Mononuclear cell (primary cell): ENCODE data around the gene RNF13. TPM values are rescaled to one million over a fixed set of nuclear protein-coding genes. Genes with fewer than 3 reads are reported as not detected.
"Not testable (repeated sequence)": the region's sequence is repeated elsewhere in the genome, so short reads cannot be mapped to it uniquely, and the experiment has no call there.

Experiments
- H3K27me3 ChIP-seq: 2 replicates; pipeline ENCODE4 v1.6.0; 2011; ENCODE audit warnings: low read length, control low read depth; ENCODE audit not compliant: insufficient read depth
- H3K4me1 ChIP-seq: 2 replicates; pipeline ENCODE4 v1.5.1; 2011; ENCODE audit warnings: mild to moderate bottlenecking, low read length, control low read depth; ENCODE audit not compliant: insufficient read depth
- H3K4me3 ChIP-seq: 2 replicates; pipeline ENCODE4 v1.5.1; 2011; ENCODE audit warnings: mild to moderate bottlenecking, low read length, moderate library complexity
- H3K9me3 ChIP-seq: 2 replicates; pipeline ENCODE4 v1.5.1; 2011; ENCODE audit warnings: low read depth, mild to moderate bottlenecking, control low read depth, low read length
- total RNA-seq: library from RNA; depleted of rRNA; stranded (reverse); fragments of >200 nt; gene quantifications from one replicate; pipeline ENCODE4 v1.2.3, GENCODE V29; 2012

Gene RNF13
- total RNA-seq, 1 donor = 170 TPM

DNA sequence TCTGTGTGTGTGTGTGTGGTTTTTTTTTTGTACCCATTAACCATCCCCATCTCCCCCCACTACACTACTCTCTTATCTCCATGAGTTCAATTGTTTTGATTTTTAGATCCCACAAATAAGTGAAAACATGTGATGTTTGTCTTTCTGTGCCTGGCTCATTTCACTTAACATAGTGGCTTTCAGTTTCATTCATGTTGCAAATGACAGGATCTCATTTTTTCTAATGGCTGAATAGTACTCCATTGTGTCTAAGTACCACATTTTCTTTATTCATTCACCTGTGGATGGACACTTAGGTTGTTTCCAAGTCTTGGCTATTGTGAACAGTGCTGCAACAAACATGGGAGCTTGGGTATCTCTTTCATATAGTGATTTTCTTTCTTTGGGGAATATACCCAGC is 71.8 kb downstream of the RNF13 start:
- H3K27me3 ChIP-seq = not testable (repeated sequence)

DNA sequence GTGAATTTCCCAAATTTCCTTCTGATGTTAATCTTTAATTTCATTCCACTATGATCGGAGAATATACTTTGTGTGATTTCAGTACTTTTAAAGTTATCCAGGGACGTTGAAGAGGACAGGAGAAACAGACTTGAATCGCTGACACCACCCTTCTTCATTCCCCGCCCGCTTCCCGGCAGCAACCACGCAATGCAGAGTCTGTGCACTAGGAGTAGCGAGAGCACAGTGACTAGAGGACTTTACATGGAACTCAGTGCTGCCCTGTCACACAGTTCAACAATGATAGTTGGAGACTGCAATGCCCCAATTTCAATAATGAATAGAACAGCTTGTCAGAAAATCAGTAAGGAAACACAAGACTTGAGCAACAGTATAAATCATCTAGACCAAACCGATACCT is 73.9 kb downstream of the RNF13 start:
- H3K4me3 ChIP-seq = no peak overlapping the region
- H3K27me3 ChIP-seq = no peaks in the 10 kb centered on the region
- H3K9me3 ChIP-seq = no peaks in the 10 kb centered on the region
- no peaks in the 10 kb centered on the region for H3K4me1 ChIP-seq

More for the DNA sequence above, 71.8 kb downstream of the RNF13 start:
- H3K4me1 ChIP-seq, H3K9me3 ChIP-seq, H3K4me3 ChIP-seq: not testable (repeated sequence)

DNA sequence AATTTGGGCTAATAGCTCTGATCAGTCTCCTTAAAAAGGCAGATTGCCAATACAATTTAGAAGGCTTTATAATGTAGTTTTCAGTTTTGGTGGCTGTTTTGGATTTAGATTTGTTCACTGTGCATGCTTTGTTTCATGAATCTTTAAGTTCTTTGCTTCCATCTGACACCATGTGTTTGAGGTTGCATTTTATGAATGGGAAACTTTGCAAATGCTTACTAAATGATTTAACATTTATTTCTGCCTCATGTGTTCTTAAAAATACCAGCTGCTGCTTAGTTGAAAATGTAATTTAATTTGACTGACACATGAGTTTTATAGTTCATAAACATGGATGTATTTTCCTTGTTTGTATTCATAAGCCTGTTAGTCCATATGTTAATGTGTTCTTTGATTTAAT is 78.6 kb downstream of the RNF13 start:
- H3K9me3 ChIP-seq = no peaks in the 10 kb centered on the region
- H3K4me3 ChIP-seq = no peak overlapping the region
- no peaks in the 10 kb centered on the region for H3K27me3 ChIP-seq
- H3K4me1 ChIP-seq = no peaks in the 10 kb centered on the region

DNA sequence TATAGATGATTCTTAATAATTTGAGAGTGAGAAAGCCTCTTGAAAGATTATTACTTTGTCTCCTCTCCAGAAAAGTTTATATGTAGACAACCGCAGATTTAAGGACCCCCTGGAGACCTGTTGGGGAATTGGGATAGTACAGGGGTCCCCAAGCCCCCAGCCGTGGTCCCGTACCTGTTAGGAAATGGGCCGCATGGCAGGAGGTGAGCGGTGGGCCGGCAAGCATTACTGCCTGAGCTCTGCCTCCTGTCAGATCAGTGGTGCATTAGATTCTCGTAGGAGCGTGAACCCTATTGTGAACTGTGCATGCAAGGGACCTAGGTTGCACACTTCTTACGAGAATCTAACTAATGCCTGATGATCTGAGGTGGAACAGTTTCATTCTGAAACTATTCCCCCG is 79.4 kb downstream of the RNF13 start:
- Histone ChIP-seq H3K4me1 (no peaks in the 10 kb centered on the region), H3K9me3 (no peaks in the 10 kb centered on the region), H3K4me3 (no peak overlapping the region), H3K27me3 (no peaks in the 10 kb centered on the region)

DNA sequence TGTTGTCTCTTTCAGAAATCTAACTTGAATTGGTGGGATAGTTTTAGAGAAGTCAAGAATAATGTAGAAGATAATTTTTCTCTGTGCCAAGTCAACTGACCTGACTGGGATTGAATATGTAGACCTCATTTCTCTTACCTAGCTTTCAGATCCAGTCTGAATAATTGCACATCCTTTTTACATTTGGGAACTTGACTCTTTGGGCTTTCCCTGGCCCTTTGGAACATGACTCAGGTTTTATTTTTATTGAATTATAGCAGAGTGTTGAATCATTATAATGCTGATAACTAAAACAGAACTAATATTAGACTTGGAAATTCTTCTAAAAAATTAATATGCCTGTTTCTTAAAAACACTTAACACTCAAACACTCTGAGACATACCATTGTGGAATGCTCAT is 81.2 kb downstream of the RNF13 start:
- H3K4me3 ChIP-seq = no peak overlapping the region
- no peaks in the 10 kb centered on the region for H3K9me3 ChIP-seq
- H3K4me1 ChIP-seq = no peaks in the 10 kb centered on the region
- no peaks in the 10 kb centered on the region for H3K27me3 ChIP-seq

DNA sequence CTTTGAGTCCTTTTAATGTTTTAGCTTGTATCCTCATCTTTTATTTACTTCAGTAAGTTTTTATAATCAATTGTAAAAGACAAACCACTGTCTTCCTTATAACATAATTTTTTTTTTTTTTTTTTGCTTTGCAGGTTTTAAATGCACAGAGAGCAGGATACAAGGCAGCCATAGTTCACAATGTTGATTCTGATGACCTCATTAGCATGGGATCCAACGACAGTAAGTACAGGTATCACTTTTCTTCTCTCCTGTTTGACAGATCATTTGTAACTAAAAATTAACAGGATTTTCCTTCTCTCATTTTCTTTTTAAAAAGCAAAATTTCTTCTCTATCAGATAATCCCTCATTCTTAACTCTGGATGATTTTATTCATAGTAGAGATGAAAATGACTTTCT is 82.3 kb downstream of the RNF13 start:
- no peak overlapping the region for H3K4me3 ChIP-seq

DNA sequence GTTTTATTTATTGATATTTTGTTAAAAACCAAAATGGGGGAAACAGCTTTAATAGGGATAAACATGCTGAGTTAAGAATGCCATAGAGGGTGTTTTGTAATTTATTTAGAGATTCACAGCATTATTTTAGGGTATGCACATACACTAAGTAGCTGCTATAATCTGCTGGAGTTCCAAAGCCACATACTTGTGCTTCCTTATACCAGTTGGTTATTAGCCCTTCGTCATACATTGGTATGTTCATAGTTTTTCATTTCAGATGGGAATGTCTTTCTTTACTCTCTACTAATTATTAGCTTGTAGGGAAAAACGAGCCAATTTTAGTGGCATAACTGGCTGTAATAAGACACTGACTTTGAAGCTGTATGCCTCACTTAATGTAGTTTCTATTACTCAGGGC is 82.8 kb downstream of the RNF13 start:
- H3K27me3 ChIP-seq = no peaks in the 10 kb centered on the region
- H3K9me3 ChIP-seq = no peaks in the 10 kb centered on the region
- H3K4me3 ChIP-seq = no peak overlapping the region
- no peaks in the 10 kb centered on the region for H3K4me1 ChIP-seq

More for the DNA sequence above, 82.3 kb downstream of the RNF13 start:
- H3K27me3 ChIP-seq = no peaks in the 10 kb centered on the region
- H3K9me3 ChIP-seq = no peaks in the 10 kb centered on the region
- no peaks in the 10 kb centered on the region for H3K4me1 ChIP-seq

DNA sequence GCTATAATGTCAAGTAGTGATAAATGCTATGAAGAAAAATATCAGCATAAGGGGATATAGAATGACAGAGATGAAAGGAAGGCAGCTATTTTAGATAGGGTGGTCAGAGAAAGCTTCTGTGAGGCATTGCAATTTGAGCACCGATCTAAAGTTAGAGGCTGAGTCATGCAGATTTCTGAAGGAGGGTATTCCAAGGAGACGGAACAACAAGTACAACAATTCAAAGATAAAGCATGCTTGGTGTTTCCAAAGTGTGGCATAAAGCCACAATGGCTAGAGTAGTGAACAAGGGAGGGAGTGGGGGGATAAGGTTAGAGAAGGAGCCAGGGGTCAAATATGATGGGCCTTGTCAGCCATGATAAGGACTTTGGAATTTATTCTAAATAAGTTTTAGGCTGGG is 85.8 kb downstream of the RNF13 start:
- H3K4me3 ChIP-seq = no peak overlapping the region
- H3K4me1 ChIP-seq = no peaks in the 10 kb centered on the region
- H3K9me3 ChIP-seq = no peaks in the 10 kb centered on the region
- H3K27me3 ChIP-seq = no peaks in the 10 kb centered on the region

DNA sequence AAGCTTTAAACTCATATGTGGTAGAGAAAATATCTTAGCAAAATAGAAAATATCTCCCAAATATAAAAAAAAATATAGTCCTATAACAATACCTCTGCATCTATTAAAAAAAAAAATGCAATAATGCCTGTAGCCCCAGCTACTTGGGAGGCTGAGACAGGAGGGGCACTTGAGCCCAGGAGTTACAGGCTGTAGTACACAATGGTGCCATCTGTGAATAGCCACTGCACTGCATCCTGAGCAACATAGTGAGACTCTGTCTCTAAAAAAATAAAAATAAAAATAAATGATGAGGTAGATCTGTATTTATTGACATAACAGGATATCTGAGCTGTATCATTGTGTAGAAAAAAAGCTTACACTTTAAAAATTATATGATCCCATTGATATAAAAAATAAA is 87.3 kb downstream of the RNF13 start:
- Histone ChIP-seq H3K4me3 (no peak overlapping the region), H3K27me3 (no peaks in the 10 kb centered on the region), H3K4me1 (no peaks in the 10 kb centered on the region), H3K9me3 (no peaks in the 10 kb centered on the region)

DNA sequence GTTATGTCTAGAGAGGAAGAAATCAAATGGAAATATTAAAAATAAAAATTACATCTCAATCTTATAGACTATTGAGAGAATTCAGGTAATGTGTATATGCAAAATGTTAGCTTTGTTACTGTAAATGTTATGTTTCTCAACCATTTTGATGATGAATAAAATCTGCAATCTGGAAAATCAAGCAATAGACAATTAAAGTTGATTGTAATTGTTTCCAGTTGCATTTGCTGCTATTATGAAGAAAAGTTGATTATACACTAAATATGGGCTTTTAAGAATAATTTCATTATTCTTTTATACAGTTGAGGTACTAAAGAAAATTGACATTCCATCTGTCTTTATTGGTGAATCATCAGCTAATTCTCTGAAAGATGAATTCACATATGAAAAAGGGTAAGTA is 88.8 kb downstream of the RNF13 start:
- H3K27me3 ChIP-seq = no peaks in the 10 kb centered on the region
- no peaks in the 10 kb centered on the region for H3K4me1 ChIP-seq
- H3K4me3 ChIP-seq = no peak overlapping the region
- no peaks in the 10 kb centered on the region for H3K9me3 ChIP-seq

DNA sequence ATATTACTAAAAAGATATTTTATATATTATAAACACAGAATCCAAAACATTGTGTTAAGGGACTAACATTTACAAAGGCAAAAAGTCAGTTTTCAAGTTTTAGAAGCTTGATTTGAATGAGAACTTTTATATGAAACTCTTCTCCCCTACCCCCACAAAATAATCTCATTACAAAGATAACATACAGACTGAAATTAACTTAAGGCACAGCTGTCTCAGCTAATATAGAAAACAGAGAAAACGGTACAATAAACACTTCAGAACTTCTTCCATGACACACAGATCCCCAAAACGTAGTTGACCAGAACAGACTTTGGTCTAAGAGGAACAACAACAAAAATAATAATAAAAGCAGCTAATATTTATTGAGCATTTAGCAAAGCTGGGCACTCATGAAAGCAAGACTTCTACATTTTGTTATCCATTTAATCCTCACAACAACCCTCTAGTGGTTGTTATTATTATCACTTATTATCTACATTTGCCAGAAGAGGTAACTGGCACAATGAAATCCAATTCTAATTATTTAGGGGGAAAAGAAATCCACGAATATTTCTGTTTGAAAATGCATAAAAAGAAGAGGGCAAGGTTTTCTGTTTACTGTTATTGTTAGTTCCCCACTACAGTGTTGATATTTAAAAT is 89.6 kb downstream of the RNF13 start:
- H3K4me3 ChIP-seq = no peak overlapping the region
- no peaks in the 10 kb centered on the region for H3K27me3 ChIP-seq
- H3K9me3 ChIP-seq = no peaks in the 10 kb centered on the region
- no peaks in the 10 kb centered on the region for H3K4me1 ChIP-seq

DNA sequence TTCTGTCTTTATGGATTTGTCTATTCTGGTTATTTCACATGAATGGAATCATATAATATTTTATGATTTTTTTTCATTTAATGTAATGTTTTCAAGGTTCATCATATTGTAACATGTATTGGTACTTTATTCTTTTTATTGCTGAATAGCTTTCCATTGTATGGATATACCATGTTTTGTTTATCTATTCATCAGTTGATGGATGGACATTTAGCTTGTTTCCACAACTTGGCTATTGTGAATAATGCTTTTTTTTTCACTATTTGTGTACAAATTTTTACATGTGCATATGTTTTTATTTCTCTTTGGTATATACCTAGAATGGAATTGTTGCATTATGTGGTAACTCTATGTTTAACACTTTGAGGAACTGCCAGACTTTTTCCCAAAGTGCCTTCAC is 93.0 kb downstream of the RNF13 start:
- H3K4me3 ChIP-seq = no peak overlapping the region
- H3K9me3 ChIP-seq = no peaks in the 10 kb centered on the region
- no peaks in the 10 kb centered on the region for H3K4me1 ChIP-seq
- H3K27me3 ChIP-seq = no peaks in the 10 kb centered on the region

DNA sequence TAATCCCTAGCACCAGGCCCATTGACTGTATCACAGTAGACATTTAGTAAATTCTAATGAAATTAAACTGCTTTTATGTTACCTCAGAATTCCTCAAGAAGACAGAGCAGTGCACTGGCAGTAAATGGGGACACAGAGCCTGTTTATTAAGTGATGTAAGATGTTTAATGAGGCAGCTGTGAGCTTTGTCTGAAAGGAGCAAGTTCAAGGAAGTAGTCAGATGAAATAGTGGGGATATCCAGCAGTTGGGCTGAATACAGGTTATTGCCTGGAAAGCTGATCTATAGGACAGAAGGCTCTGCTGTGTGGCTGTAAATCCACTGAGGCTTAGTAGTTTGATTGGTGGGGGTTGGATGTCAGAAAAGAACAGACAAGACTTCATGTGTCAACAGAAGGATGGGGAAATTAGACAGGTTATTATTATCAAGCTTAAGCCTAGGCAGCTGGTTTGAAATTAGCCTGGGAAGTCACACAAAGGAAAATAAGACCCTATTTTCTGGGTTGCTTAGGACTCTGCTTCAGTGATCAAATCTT is 95.5 kb downstream of the RNF13 start:
- H3K4me3 ChIP-seq = no peak overlapping the region
- H3K9me3 ChIP-seq = no peaks in the 10 kb centered on the region
- no peaks in the 10 kb centered on the region for H3K4me1 ChIP-seq
- no peaks in the 10 kb centered on the region for H3K27me3 ChIP-seq

DNA sequence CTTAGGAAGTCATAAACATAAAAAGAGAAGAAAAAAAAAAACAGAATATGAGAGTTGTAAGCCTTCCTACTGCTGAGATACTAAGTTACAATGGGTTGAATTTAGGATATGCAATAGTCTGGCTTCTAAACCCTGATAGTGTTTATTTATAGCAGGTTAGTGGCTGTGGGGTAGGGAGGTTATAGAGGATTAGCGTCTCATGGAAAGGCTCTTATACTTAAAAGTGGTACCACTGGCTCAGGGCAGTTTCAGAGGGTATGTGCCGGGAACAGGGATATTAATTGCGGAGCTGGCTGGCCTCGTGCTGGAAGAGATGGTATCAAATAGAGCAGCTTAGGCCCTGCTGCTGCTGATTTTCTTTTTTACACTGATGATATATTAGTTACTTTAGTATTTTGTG is 96.9 kb downstream of the RNF13 start:
- H3K4me3 ChIP-seq = no peak overlapping the region
- no peaks in the 10 kb centered on the region for H3K4me1 ChIP-seq
- no peaks in the 10 kb centered on the region for H3K9me3 ChIP-seq
- no peaks in the 10 kb centered on the region for H3K27me3 ChIP-seq

DNA sequence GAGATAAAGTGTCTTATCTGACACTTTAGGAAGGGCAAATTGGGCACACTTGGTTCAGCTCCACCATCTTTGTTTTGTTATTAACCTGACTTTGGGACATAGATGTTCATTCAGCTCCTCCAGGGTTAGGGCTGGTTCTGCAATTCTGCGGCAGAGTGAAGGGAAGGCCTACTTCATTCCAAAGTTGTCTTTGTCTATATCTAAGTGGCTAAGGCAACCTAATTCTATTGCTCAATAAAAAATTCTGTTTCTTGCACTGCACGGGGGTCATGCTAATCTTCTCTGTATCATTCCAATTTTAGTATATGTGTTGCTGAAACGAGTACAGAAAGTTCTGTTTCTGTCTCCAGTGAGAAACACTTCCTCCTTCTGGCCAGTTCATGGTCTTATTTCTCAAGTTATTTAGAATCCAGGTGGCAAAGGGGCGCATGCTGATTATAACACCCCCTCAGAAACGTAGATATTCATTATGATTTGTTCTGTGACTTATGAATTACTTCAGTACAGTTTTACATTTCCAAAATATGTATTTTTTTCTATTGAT is 104.2 kb downstream of the RNF13 start:
- Histone ChIP-seq H3K9me3 (no peaks in the 10 kb centered on the region), H3K4me3 (no peak overlapping the region), H3K4me1 (no peaks in the 10 kb centered on the region), H3K27me3 (no peaks in the 10 kb centered on the region)

DNA sequence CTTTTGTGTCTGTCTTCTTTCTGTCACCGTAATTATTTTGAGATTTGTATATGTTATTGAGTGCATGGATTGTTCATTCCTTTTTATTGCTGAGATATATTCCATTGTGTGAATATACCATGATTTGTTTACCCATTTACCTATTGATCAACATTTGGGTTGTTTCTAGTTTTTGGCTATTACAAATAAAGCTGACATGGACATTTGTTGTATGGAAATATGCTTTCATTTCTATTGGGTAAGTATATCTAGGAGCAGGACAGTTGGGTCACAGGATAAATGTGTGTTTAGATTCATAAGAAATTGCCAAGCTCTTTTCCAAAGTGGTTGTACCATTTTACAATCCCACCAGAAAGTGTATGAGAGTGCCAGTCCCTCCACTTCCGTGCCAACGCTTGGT is 106.5 kb downstream of the RNF13 start:
- no peaks in the 10 kb centered on the region for H3K4me1 ChIP-seq
- H3K4me3 ChIP-seq = no peak overlapping the region
- no peaks in the 10 kb centered on the region for H3K27me3 ChIP-seq
- H3K9me3 ChIP-seq = no peaks in the 10 kb centered on the region
